ENCODE data around the gene PPARGC1A. TPM values are rescaled to one million over a fixed set of nuclear protein-coding genes. Genes with fewer than 3 reads are reported as not detected.

The PPARGC1A gene
- 0.02 to 0.09 TPM (median 0.04 TPM) in 5 replicates for total RNA-seq (2022; extraction: Qiagen RNA extraction)

GRCh38 chr4:23889814-23890341 is at the start of gene PPARGC1A:
Gene PPARGC1A (minus strand): TSS chr4:23890047. CDS start chr4:23889957, 90 bp downstream.

